NCI-H446 treated with DMSO at 0.1 percent for 48 hours (cell line): ENCODE data around the gene REV3L.
"Not testable (repeated sequence)": the region's sequence is repeated elsewhere in the genome, so short reads cannot be mapped to it uniquely, and the experiment has no call there.

ENCODE experiments used
- DNase-seq: peaks from one replicate; lab custom pipeline; 2025; lab: John Stamatoyannopoulos, UW

Gene REV3L

DNA sequence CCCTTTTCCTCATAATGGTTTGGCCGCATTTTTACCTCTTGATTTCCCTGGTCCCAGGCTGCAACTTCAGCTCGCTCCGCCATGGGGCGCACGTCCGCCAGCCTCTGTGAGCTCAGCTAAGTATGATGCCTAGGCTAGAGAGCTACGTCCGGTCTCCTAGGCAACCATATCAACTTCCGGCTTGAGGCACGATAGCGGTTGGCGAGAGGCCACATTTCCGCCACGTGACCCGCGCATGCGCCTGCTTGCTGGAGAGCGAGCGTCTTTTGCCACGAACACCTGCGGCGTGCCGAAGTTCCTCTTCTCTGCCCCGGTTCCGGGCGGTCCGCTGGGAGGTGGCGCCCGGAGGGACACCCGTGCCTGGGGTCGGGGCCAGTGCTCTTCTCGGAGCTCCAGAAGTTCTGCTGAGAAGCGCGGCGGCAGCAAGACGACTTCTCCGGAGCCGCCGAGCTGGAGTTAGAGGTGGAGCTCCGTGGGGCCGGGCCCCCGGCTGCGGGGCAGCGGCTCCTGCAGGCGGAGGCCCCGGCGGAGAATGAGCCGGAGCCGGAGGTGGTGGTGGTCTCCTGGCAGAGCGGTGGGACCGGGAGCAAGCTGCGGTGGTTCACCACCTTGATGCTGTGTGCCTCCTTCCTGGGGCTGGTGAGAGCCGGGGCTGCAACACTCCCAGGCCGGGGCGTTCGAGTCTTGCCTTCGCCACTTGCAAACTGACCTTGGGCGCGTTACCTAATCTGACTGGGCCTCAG, 223.8 kb downstream of the REV3L start:
- DNase-seq, result peak; percentile 95

DNA sequence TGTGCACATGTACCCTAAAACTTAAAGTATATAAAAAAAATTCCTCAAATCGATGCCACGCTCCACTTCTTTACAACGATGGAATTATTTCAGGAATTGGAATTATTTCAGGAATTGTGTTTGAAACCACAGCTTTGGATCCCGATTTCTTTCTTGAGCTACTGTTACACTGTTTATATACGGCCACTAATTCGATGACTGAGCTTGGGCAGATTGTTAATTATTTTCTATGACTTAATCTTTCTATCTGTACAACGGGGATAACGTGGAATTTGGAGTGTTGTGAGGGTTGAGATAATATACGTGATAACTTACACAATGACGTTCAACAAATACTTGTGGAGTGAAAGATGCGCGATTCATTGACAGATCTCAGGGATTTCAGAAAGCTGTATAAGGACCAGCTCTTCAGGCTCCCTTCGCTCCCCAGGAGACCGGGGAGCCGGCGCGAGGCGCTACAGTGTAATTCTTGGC, 224.4 kb downstream of the REV3L start:
- DNase-seq, result no peak

DNA sequence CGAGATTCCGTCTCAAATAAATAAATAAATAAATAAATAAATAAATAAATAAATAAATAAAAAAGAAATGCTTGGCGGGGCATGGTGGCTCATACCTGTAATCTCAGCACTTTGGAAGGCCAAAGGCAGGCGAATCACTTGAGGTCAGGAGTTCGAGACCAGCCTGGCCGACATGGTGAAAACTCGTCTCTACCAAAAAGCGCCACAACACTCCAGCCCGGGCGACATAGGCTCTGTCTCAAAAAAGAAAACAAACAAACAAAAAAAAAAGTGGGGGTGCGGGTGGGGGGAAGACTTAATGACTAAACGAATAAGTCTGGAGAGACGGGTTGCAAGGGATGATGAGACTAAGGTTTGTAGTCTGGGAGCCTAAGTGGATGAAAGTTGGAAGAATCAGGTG, 225.0 kb downstream of the REV3L start:
- no peak for DNase-seq

DNA sequence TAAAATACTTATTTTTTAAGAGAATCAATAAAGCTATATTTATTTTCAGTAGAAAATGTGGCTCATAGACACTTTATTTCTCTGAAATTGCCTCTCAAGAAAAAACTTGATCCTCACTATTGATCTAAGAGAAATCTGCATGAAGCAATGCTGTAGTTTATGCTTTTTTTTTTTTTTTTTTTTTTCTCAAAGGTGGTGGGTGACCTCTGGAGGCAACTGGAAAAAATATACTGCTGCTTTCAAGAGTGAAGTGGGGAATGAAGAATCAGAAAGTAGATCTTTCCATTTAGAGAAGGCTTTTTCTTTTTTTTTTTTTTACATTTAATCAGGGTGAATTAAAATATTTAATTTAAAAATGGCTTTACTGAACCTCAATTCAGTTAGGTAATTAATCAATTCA, 226.4 kb downstream of the REV3L start:
- no peak for DNase-seq

GRCh38 chr6:111255838-111256237, 227.2 kb downstream of the REV3L start:
- DNase-seq, result not testable (repeated sequence)

- no peak for DNase-seq
Measured at GRCh38 chr6:111254779-111255166, 228.2 kb downstream of the REV3L start.

DNA sequence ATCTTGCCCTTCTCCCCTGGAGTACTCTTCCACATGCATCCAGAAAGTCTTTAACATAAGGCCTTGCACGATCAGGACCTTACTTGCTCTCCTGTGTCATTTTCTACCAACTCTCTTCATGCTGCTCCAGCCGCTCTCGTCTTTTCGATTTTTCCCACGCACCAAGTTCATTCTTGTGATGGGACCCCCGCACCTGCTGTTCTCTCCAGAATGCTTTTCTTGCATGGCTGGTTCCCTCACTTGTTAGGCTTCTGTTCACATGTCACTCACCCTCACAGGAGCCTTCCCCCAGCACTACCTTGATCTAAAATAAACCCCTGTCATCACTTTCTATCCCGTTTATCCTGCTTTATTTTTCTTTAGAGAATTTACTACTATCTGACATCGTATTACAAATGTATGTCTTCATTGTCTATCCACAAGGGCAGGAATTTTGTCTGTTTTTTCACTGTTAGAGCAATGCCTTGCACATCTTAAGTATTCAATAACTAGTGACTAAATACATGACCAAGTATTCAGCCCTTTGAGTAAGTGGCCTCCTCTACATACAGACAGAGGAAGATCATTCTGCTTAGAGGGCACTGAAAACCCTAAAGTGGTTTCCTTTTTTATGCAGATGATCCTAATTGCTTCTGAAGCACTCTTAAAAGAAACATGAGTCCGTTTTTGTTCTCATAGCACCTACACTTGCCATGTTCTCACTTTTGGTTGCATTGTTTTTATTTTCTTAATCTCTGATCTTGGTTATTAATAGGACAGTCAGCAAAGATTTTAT, 228.8 kb downstream of the REV3L start:
- DNase-seq, result no peak

DNA sequence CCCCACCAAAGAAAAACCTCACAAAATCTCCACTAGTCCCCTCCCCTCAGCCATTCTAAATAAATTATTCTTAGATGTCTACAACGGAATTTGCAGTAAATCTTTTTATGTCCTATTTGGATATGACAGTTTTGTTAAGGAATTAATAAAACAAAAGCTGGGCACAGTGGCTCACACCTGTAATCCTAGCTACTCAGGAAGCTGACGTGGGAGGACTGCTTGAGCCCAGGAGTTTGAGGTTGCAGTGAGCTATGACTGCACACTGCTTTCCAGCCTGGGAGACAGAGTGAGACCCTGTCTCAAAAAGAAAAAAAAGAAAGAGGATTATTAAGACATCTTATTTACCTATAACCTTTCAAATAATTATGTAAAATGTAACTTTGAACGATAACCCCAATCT, 230.3 kb downstream of the REV3L start:
- DNase-seq, result no peak

DNA sequence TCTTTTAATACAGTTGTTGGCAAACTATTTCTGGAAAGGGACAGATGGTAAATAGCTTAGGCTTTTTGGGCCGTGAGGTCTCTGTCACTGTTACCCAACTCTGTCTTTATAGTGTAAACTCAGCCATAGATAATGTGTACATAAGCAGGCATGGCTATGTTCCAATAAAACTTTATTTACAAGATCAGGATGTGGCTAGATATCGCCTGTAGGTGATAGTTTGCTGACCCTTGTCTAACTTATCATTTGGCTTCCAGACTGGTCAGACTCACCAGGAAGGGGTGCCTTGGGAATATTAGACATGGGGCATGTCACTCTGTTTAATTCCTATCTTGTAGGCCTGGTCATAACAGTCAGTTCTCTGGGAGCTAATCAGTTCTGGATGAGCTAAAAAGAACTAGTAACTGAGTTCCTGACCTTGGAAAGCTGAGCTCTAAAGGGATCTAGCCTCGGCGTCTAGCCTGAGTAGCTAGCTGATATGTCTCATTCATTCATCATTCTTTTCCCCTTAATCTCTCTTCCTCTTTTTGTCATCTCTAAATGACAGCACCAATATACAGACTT, 232.1 kb downstream of the REV3L start:
- no peak for DNase-seq
